ENCODE data around the gene CD248. TPM values are rescaled to one million over a fixed set of nuclear protein-coding genes. Genes with fewer than 3 reads are reported as not detected.
A peak's percentile ranks its signal among the peaks of the same experiment; 100 is the strongest.

CD248 gene
- polyA plus RNA-seq, 2 of the 4 experiments (the other 2 are of a cell fraction) = 0.03 TPM; not detected in 1

- peak overlapping the region; percentile 99 for H3K4me2 ChIP-seq
- POLR2A ChIA-PET = interaction anchor here (1.2 kb wide), 1 partner anchor 48 kb away, joined by 4 read pairs; the partner anchor contains the start of gene RIN1
- ATAC-seq (peak in 1 of 2 experiments; percentile 0; a peak in 2 of 6 replicates), DNase-seq (ENCODE audit: low read depth in 1 of 2, low spot score in 1 of 2) (no peak), FAIRE-seq (no peak)
- CTCF ChIA-PET = interaction anchor here (1.2 to 8.3 kb wide), 6 partner anchors 9 to 300 kb away, joined by 3 to 63 read pairs (median 4); partner anchors contain the start of gene RIN1
- peak overlapping the region; percentile 94 to 96 for H3K27ac ChIP-seq
- TF ChIP-seq MYC (IDR thresholded peaks at IDR 0.05; ENCODE audit: borderline replicate concordance, low read length) = no peak
- TF ChIP-seq RAD21 (conservative IDR thresholded peaks at IDR 0.05 in 1 of 2, IDR thresholded peaks at IDR 0.05 in 1 of 2) = no peak
- TF ChIP-seq ZNF302 (CRISPR knock-in tag; IDR thresholded peaks at IDR 0.05) = no peak
- no peak for TF ChIP-seq ESRRA (IDR thresholded peaks at IDR 0.05; ENCODE audit: borderline replicate concordance, low read length)
- no peak for TF ChIP-seq BCL3 (IDR thresholded peaks at IDR 0.05)
- no peak for TF ChIP-seq FOXS1 (CRISPR knock-in tag; IDR thresholded peaks at IDR 0.05)
- no peak; the same call in 1 of the 2 replicates for TF ChIP-seq MAX (IDR thresholded peaks at IDR 0.05)
- TF ChIP-seq JUNB (IDR thresholded peaks at IDR 0.05) = no peak
- TF ChIP-seq HOXB13 (CRISPR knock-in tag; IDR thresholded peaks at IDR 0.05; ENCODE audit: low read depth) = no peak
- TF ChIP-seq MAZ (IDR thresholded peaks at IDR 0.05; ENCODE audit: borderline replicate concordance, low read depth, low read length) = no peak
- TF ChIP-seq RNF2 (IDR thresholded peaks at IDR 0.05; ENCODE audit: borderline replicate concordance, low read depth) = no peak
- TF ChIP-seq EHF (CRISPR knock-in tag; IDR thresholded peaks at IDR 0.05) = no peak
- TF ChIP-seq JUN (IDR thresholded peaks at IDR 0.05) = no peak
- TF ChIP-seq POLR2A (IDR thresholded peaks at IDR 0.05; ENCODE audit: low read length) = no peak
- no peak for TF ChIP-seq FOSL2 (IDR thresholded peaks at IDR 0.05)
- no peak for TF ChIP-seq FOSL2 (CRISPR knock-in tag; IDR thresholded peaks at IDR 0.05)
- TF ChIP-seq RFX5 (IDR thresholded peaks at IDR 0.05) = no peak
- TF ChIP-seq USF2 (IDR thresholded peaks at IDR 0.05) = no peak
- TF ChIP-seq NR3C1 (IDR thresholded peaks at IDR 0.05) = no peak
- TF ChIP-seq PHF8 (IDR thresholded peaks at IDR 0.05; ENCODE audit: borderline replicate concordance, low read depth) = no peak
- TF ChIP-seq ZC3H11A (IDR thresholded peaks at IDR 0.05) = no peak
- H3K4me3 ChIP-seq = peak overlapping the region; percentile 86
- 53% methylated on average over 16 of the region's 20 CpGs for WGBS (ENCODE audit: missing lambda C conversion rate)
- H3K4me1 ChIP-seq = peaks cover 20% of the 10 kb centered on the region
- H3K9me3 ChIP-seq = no peaks in the 10 kb centered on the region
Measured at GRCh38 chr11:66287889-66288670, 28.8 kb downstream of the CD248 start.

GRCh38 chr11:66287211-66287888 is 29.5 kb downstream of the CD248 start:
- 88% methylated on average over 10 of the region's 10 CpGs for WGBS (ENCODE audit: missing lambda C conversion rate)
- TF ChIP-seq TFCP2L1 (CRISPR knock-in tag; IDR thresholded peaks at IDR 0.05) = no peak
- no peak for TF ChIP-seq POLR2AphosphoS2 (conservative IDR thresholded peaks at IDR 0.05; ENCODE audit: low read length)
- no peak for TF ChIP-seq CHD4 (IDR thresholded peaks at IDR 0.05; ENCODE audit: borderline replicate concordance)
- TF ChIP-seq HOXB5 (CRISPR knock-in tag; IDR thresholded peaks at IDR 0.05) = no peak
- no peak for TF ChIP-seq MAFK (IDR thresholded peaks at IDR 0.05; ENCODE audit: partially characterized antibody)
- TF ChIP-seq CEBPB (IDR thresholded peaks at IDR 0.05) = no peak
- no peak for TF ChIP-seq POLR2A (IDR thresholded peaks at IDR 0.05; ENCODE audit: low read length)
- TF ChIP-seq HOXA7 (CRISPR knock-in tag; IDR thresholded peaks at IDR 0.05) = no peak
- no peak for TF ChIP-seq MAX (IDR thresholded peaks at IDR 0.05)
- TF ChIP-seq BCL3 (IDR thresholded peaks at IDR 0.05) = no peak
- TF ChIP-seq SMC3 (IDR thresholded peaks at IDR 0.05) = no peak

More at GRCh38 chr11:66287211-66287888, 29.5 kb downstream of the CD248 start:
- peak overlapping the region; percentile 86; the same call in 1 of the 3 replicates for H3K4me3 ChIP-seq
- no peak for DNase-seq (ENCODE audit: low read depth in 1 of 2, low spot score in 1 of 2)
- no peak for FAIRE-seq
- H3K27ac ChIP-seq = peak overlapping the region in 1 of 2 experiments; percentile 96; a peak in 2 of 6 replicates
- peak overlapping the region; percentile 99 for H3K4me2 ChIP-seq
- peaks cover 24% of the 10 kb centered on the region for H3K4me1 ChIP-seq
- ChIA-PET POLR2A (no interaction called here), CTCF (interaction anchor here (1.0 to 8.3 kb wide), 4 partner anchors 24 to 299 kb away, joined by 3 to 63 read pairs (median 10); no protein-coding TSS in a partner anchor)
- no peak for ATAC-seq
- no peaks in the 10 kb centered on the region for H3K9me3 ChIP-seq
